NCI-H1105 (cell line): ENCODE data around the gene BBS4.
"Not testable (repeated sequence)": the region's sequence is repeated elsewhere in the genome, so short reads cannot be mapped to it uniquely, and the experiment has no call there.

ENCODE experiments used
- DNase-seq: peaks from one replicate; lab custom pipeline; 2025; lab: John Stamatoyannopoulos, UW

The BBS4 gene

GRCh38 chr15:72698938-72699337 lies 12.9 kb downstream of the BBS4 start:
- DNase-seq = no peak

GRCh38 chr15:72700076-72700475 lies 14.1 kb downstream of the BBS4 start:
- DNase-seq = no peak

DNA sequence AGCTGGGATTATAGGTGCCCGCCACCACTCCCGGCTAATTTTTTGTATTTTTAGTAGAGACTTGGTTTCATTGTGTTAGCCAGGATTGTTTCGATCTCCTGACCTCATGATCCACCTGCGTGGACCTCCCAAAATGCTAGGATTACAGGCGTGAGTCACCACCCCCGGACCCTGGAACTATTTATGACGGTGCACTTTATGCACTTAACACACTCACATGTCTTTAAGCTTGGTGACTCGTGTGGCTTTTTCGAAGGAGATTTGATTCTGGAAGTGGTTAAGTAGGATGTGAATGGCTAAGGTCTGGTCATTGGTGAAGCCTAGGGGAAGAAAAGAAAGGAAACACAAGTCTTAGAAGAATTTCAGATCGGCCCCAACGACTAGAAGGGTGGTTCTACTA lies 20.3 kb downstream of the BBS4 start:
- DNase-seq = no peak

GRCh38 chr15:72708551-72709303 lies 22.7 kb downstream of the BBS4 start:
- DNase-seq = not testable (repeated sequence)

- peak; percentile 71 for DNase-seq
These were observed 36.2 kb downstream of the BBS4 start for GRCh38 chr15:72722071-72722696.

DNA sequence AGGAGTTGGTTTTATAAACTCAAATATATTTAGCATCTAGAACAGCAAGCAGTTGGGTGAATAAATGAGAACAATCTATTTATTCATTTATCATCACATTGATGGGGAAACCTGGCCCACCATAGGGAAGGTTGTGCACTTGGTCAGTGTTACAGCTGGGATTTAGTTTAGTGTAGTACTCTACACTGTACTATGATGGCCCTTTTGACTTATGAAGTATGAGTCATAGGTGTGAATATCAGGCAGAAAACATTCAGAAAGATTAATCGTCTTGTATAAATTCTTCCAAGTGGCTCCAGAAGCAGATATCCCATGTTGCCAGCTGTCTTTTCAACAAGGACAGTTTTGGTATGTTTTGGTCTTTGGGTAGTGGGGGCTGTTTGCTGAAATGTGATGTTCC lies 38.0 kb downstream of the BBS4 start:
- no peak for DNase-seq

DNA sequence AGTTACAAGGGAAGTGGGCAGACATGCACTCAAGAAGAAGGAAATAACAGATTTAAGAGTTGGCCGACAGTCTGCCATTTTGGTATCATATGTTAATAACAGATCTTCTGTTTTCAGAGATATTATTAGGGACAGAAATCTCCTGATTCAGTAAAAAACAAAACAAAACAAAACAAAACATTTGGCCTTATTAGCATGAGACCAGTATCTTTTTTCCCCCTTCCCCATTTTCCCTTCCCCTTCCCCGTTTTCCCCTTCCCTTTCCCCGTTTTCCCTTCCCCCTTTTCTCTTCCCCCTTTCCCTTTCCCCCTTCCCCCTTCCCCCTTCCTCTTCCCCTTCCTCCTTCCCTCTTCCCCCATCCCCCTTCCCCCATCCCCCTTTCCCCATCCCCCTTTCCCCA lies 39.4 kb downstream of the BBS4 start:
- DNase-seq = no peak

- not testable (repeated sequence) for DNase-seq
These were observed 39.8 kb downstream of the BBS4 start for GRCh38 chr15:72725851-72726250.

- no peak for DNase-seq
These were observed 41.1 kb downstream of the BBS4 start for GRCh38 chr15:72727154-72727553.

GRCh38 chr15:72728249-72728648 lies 42.2 kb downstream of the BBS4 start:
- DNase-seq = not testable (repeated sequence)

DNA sequence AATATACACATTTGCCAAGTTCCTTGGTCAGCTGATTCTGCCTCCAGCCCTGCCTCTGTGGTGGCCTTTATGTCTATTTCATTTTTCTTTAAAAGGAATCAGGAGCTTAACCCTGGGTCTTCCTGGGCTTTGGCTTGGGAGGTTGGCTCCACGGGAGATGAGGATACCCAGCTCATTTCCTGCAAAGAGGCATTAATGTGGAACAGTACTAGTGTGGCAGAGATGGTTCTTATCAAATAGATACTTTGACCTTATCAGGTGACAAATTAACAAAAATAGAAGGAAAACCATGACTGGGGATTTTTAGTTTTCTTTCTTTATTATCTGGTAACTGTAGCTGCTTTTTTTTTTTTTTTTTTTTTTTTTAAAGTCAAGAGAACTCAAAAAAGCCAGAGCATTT lies 42.8 kb downstream of the BBS4 start:
- DNase-seq = no peak

DNA sequence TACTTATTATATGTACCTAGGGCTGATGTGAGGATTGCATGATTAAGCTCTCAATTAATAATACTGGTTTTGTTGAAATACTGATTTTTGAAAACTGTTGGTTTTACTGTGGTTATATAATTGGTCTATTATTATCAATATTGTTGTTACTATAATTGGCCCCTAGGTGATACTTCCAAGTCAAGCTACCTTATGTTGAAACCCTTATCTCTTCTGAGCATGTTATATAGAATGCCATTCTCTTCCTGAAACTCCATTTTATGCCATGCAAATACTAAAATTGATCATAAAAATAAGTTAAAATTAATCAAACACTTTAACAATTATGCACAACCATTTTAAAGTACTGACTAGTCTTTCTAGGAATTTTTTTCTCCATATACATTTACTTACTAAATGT lies 46.1 kb downstream of the BBS4 start:
- no peak for DNase-seq

DNA sequence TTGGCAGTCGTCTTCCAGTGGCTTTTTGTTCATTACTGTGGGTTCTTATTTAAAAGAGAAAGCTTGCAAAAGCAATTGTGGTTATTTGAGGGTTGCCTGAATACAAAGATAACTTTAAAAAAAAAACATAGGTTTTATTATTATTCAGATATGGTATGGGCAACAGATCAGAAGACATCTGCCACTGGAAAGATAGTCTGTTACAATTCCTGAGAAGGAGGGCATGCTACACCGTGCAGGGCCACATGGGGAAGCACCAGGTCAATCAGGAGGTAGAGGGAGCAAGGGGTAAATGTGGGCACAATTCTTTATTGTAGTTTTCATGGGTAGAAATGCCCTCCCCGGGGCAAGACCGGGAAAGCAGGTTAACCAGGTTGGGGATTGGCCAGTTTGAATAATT lies 46.5 kb downstream of the BBS4 start:
- DNase-seq = no peak

DNA sequence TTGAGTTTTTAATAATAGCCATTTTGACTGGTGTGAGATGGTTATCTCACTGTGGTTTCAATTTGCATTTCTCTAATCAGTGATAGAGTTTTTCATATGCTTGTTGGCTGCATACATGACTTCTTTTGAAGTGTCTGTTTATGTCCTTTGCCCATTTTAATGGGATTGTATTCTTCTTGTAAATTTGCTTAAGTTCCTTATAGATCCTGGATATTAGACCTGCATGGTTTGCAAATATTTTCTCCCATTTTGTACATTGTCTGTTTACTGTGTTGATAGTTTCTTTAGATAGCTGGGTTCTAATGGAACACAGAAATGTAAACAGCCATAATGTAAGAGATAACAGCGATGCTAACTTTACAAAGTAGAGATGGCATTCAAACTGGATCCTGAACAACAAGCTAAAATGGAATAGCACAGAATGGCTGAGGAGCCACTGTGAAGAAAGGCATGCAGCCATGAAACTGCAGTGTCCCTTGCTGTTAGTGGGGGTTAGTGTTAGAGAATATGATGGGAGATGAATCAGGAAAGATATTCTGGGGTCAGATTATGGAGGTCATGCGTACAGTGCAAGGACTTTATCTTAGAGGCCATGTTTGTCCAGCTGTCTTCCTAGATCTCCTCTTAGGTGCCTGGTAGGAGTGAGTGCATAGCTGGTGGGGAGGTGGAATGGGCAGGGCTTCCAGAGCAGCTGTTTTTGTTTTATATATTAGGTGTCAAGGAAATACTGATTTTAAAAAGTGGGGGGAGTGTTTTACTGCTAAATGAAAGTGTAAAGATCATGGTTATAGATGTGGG lies 48.1 kb downstream of the BBS4 start:
- no peak for DNase-seq

- no peak for DNase-seq
These were observed 49.1 kb downstream of the BBS4 start for GRCh38 chr15:72735111-72735510.

DNA sequence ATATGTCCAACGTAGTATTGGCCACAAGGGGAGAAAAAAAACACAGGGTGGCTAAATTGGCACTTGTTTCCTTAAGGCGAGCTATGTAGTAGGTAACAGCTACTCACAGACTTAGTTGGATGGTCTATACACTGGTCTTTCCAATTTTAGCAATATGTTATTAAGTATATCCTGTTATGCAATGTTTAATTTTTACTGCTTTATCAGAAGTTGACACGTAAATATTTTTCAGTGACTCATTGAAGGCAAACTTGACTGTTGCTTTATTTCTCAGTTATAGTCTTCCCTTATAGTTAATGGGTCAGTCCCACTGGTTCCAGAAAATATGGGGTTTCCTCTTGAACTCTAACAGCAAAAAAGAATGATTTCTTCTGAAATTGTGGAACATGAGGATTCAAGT lies 51.1 kb downstream of the BBS4 start:
- DNase-seq = no peak

DNA sequence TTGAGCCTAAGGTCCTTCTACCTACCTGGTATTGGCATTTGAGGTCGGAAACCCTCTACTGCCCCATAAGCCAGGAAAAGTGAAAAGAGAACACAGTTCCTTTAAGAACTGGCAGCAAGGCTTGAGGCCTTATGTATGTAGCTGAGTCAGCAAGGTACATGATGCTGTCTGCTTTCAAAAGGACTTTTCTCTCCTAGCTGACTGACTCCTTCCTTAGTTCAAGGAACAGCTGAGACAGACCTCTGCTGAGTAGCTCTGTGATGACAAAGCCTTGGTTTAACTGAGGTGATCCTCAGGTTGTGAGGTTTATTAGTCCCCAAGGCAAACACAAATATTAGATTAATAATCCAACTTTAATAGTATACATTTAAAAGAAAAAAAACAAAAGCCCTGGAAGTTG lies 51.7 kb downstream of the BBS4 start:
- DNase-seq = no peak

DNA sequence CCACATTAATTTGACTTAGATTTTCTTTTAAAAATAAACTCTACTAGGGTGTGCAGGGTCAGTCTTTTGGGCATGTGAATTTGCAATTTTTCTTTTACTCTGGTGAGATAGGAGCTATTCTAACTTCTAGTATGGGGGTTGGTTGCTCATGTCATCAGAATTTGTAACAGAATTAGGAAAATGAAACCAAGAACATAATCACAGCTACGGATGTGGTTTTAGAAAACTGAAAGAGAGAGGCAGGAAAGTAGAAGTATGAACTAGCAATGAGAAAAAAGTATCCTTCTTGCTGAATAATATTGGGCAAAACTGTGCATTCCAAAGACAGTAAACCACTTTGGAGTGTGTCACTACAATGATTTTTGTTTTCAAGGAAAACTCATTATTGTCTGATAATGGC lies 54.2 kb downstream of the BBS4 start:
- DNase-seq = no peak

- DNase-seq = no peak
These were observed 63.7 kb downstream of the BBS4 start for GRCh38 chr15:72749700-72750099.

DNA sequence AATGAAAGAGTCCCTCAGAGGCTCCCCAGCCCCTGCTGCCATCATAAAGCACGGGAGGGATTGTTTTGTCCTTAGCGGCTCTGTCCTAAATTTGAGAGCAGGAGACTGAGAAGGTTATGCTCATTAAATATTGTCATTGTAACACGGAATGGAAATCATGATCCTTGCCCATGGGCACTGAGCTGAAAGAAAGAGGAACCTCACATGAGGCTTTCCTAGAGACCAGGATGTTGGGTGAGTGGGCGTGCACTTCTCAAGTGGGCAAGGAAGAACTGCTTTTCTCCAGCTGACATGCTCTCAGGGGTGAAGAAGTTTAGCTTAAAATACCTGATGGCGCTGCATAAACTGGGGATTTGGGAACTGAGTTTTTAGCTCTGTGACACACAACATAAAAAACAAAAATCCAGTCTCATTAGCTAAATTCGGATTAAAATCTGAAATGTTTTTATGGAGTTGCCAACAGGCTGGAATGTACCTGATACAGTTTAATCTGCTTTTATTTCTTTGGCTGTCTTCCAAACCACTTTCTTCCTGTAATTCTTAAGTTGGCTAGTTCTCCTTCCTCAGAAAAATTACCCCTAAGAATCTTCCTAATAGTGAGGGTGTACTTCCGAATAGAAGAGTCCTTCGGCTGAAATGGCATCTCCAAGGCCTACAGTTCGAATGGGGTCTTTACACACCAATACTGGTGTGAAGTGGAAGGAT lies 65.9 kb downstream of the BBS4 start:
- no peak for DNase-seq

- no peak for DNase-seq
These were observed 68.1 kb downstream of the BBS4 start for GRCh38 chr15:72754096-72754495.

- DNase-seq = no peak
These were observed 72.2 kb downstream of the BBS4 start for GRCh38 chr15:72758182-72758581.
